T-helper 2 cell treated with Interferon-gamma antibody and Interleukin-4, amounts not matched to agents 5 μg/mL and 100 μg/mL, for 36 hours (primary cell): ENCODE results near the gene DRD1.

Experiments
- DNase-seq: peaks from one replicate; pipeline ENCODE4 v3.0.0; 2021; ENCODE audit warnings: low spot score
- H3K27ac Mint-ChIP-seq: one replicate; pipeline ENCODE4 v1.8.0; 2021; ENCODE audit warnings: mild to moderate bottlenecking, mixed read lengths
- H3K27me3 Mint-ChIP-seq: one replicate; pipeline ENCODE4 v1.8.0; 2021; ENCODE audit warnings: low read depth, mixed read lengths
- H3K36me3 Mint-ChIP-seq: one replicate; pipeline ENCODE4 v1.8.0; 2021; ENCODE audit warnings: low read depth, mixed read lengths
- H3K4me1 Mint-ChIP-seq: one replicate; pipeline ENCODE4 v1.8.0; 2021; ENCODE audit warnings: low read depth, mixed read lengths
- H3K4me3 Mint-ChIP-seq: one replicate; pipeline ENCODE4 v1.8.0; 2022; ENCODE audit warnings: mild to moderate bottlenecking, moderate library complexity, mixed read lengths
- H3K9me3 Mint-ChIP-seq: one replicate; pipeline ENCODE4 v1.8.0; 2021; ENCODE audit warnings: mixed read lengths

Gene DRD1

DNA sequence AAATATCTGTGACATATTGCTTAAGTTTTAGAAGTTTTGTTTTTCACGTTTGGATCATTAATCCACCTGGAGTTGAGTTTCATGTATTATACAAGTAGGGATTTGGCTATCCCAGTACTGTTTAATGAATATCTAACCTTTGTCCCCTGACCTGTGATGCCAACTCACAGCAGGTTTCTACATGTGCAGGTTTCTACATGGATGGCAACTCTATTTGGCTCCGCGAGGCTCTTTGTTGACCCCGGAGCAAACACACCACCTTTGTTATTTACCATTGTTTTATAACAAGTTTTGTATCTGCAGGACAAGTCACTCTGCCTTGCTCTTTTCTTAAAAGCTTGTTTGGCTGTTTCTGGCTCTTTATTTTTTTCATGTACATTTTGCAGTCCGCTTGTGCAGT lies 33.5 kb upstream of the DRD1 start:
- DNase-seq = no peak
- H3K36me3 Mint-ChIP-seq = peaks cover 29% of the 10 kb centered on the region
- H3K4me3 Mint-ChIP-seq = peak overlapping the region; percentile 82
- H3K4me1 Mint-ChIP-seq = peaks cover 27% of the 10 kb centered on the region
- H3K27ac Mint-ChIP-seq = no peak overlapping the region
- H3K27me3 Mint-ChIP-seq = peaks cover 9% of the 10 kb centered on the region
- H3K9me3 Mint-ChIP-seq = no peaks in the 10 kb centered on the region

DNA sequence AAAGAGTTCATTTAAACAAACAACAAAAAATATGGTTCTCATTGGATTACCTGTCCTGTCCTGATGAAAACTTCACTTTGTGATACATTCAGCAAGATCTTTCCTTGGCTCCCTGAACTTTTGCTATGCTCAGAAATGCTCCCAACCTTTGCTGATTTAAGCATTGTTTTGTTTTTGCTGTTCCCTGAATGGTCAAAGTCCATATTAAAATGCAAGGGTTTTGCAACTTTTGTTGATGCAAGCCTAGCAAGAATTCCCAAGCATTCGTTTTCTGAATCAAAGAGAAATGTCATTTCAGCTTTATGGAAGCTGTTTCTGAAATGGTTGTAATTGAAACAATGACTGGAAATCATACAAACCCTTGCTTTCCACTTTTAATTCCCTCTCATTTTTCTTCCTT lies 31.3 kb upstream of the DRD1 start:
- Mint-ChIP-seq H3K36me3 (peaks cover 9% of the 10 kb centered on the region), H3K27ac (no peak overlapping the region), H3K4me3 (no peak overlapping the region)

DNA sequence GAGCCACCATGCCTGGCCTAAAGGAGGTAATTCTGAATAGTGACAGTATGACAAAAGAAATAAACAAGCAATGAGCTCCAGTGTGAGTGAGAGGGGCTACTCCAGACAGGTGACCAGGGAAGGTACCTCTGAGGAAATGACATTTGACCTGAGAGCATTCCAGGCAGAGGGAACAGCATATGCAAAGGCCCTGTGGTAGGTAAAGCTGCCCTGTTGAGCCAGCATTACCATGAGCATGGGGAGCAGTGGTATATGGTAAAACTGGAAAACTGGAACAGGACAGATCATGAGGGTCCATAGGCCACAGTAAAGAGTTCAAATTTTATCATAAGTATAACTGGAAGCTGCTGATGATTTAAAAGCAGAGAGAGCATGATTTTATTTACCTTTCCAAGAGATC lies 28.4 kb upstream of the DRD1 start:
- H3K9me3 Mint-ChIP-seq = no peaks in the 10 kb centered on the region
- DNase-seq = no peak
- no peak overlapping the region for H3K27ac Mint-ChIP-seq
- H3K4me3 Mint-ChIP-seq = no peak overlapping the region
- H3K36me3 Mint-ChIP-seq = no peaks in the 10 kb centered on the region
- H3K4me1 Mint-ChIP-seq = peaks cover 14% of the 10 kb centered on the region
- H3K27me3 Mint-ChIP-seq = peaks cover 12% of the 10 kb centered on the region

More for the DNA sequence above, 31.3 kb upstream of the DRD1 start:
- no peaks in the 10 kb centered on the region for H3K9me3 Mint-ChIP-seq
- no peak for DNase-seq
- peaks cover 19% of the 10 kb centered on the region for H3K4me1 Mint-ChIP-seq
- peaks cover 9% of the 10 kb centered on the region for H3K27me3 Mint-ChIP-seq

DNA sequence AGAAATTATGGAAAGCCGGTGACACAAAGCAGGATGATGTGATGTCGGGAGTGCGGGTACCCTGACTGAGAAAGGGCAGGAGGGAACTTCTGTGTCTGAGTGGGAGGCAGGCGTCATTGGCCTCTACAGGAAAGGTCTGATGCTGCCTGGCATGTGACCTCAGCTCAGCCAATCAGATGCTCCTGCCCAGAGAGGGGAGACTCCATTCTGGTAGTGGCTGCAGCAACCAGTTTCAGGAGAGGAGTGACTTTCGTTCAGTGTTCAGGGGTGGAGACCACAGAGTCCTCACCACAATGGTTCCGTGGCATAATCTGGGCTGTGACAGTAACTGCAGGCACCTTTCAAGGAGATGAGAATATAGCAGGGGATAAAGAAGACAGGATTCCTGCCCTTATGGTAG lies 27.6 kb upstream of the DRD1 start:
- Mint-ChIP-seq H3K36me3 (no peaks in the 10 kb centered on the region), H3K4me3 (peak overlapping the region; percentile 13)
- DNase-seq = peak; percentile 60

DNA sequence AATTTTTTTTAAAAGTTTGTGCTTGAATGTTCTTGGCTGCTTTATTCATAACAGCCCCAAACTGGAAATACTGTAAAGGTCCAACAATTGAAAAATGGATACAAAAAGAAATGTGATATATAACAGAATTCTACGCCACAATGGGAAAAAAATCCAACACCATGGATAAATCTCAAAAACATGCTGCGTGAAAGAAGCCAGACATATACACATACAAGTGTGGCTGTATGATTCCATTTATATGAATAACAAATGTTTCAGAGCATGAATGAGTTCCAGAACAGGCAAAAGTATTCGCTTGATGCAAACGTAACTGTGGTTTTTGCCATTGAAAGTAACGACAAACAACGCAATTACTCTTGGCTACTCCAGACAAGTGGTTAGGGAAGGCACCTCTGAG lies 27.2 kb upstream of the DRD1 start:
- Mint-ChIP-seq H3K4me3 (no peak overlapping the region), H3K27ac (no peak overlapping the region), H3K4me1 (peaks cover 11% of the 10 kb centered on the region)

More for the DNA sequence above, 27.6 kb upstream of the DRD1 start:
- Mint-ChIP-seq H3K27me3 (peaks cover 12% of the 10 kb centered on the region), H3K9me3 (no peaks in the 10 kb centered on the region), H3K27ac (no peak overlapping the region), H3K4me1 (peaks cover 14% of the 10 kb centered on the region)

DNA sequence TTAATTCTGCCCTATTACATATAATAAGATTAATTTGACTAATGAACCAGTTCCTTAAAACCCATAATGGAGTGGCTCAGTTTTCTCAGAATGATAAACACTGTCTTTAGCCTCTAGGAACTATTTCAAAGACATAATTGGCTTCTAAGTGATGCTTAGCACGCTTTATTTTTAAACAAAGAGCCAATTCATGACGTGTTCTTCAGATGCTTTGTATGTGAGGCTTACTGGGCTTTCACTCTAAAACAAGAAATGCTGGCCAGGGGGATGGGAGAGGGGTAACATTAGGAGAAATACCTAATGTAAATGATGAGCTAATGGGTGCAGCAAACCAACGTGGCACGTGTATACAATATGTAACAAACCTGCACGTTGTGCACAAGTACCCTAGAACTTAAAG lies 26.8 kb upstream of the DRD1 start:
- Mint-ChIP-seq H3K4me3 (no peak overlapping the region), H3K36me3 (no peaks in the 10 kb centered on the region), H3K27ac (no peak overlapping the region), H3K27me3 (peaks cover 10% of the 10 kb centered on the region), H3K9me3 (no peaks in the 10 kb centered on the region), H3K4me1 (peaks cover 9% of the 10 kb centered on the region)
- no peak for DNase-seq

More for the DNA sequence above, 27.2 kb upstream of the DRD1 start:
- peaks cover 10% of the 10 kb centered on the region for H3K27me3 Mint-ChIP-seq
- H3K9me3 Mint-ChIP-seq = no peaks in the 10 kb centered on the region
- no peaks in the 10 kb centered on the region for H3K36me3 Mint-ChIP-seq
- no peak for DNase-seq

GRCh38 chr5:175469916-175470315 lies 25.9 kb upstream of the DRD1 start:
- Mint-ChIP-seq H3K4me3 (no peak overlapping the region), H3K27ac (no peak overlapping the region), H3K9me3 (no peaks in the 10 kb centered on the region), H3K27me3 (peaks cover 10% of the 10 kb centered on the region), H3K36me3 (no peaks in the 10 kb centered on the region), H3K4me1 (peaks cover 11% of the 10 kb centered on the region)
- no peak for DNase-seq

- no peak for DNase-seq
- peaks cover 6% of the 10 kb centered on the region for H3K27me3 Mint-ChIP-seq
- no peaks in the 10 kb centered on the region for H3K36me3 Mint-ChIP-seq
- no peaks in the 10 kb centered on the region for H3K9me3 Mint-ChIP-seq
- peaks cover 17% of the 10 kb centered on the region for H3K4me1 Mint-ChIP-seq
- no peak overlapping the region for H3K27ac Mint-ChIP-seq
- H3K4me3 Mint-ChIP-seq = no peak overlapping the region
Measured at GRCh38 chr5:175468892-175469291, 24.9 kb upstream of the DRD1 start.

DNA sequence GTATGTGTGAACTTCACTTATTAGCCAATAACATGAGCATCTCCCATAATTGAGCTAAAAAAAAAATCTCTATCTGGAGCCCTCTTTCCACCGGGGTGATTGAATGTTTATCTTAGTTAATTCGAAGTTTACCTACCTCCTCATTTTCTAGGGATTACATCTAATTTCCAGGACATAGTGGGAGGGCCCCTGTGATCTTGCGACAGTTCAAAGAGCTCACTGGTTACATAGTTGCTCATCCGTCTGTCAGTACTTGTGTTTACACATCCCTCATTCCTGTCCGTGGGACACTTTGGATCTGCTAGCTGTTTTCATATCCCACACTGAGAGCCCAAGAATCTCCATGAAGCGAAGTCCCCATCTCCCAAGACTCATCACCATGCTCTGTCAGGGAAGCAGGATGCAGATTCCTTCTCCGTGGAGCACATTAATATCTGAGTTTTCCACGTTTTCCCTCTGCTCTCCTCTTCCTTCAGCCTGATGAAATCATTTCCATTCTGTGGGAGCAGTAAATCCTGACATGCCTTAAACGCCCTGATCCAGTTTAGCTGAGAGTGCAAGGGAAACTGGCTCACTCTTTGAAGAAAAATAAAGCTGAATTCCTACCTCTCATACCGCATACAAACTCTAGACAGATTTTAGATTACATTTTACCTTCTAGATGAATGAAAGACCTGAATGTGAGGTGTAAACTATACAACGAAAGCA lies 24.2 kb upstream of the DRD1 start:
- Mint-ChIP-seq H3K36me3 (no peaks in the 10 kb centered on the region), H3K4me1 (peaks cover 17% of the 10 kb centered on the region), H3K27me3 (peaks cover 8% of the 10 kb centered on the region), H3K9me3 (no peaks in the 10 kb centered on the region), H3K27ac (no peak overlapping the region), H3K4me3 (no peak overlapping the region)
- no peak for DNase-seq

DNA sequence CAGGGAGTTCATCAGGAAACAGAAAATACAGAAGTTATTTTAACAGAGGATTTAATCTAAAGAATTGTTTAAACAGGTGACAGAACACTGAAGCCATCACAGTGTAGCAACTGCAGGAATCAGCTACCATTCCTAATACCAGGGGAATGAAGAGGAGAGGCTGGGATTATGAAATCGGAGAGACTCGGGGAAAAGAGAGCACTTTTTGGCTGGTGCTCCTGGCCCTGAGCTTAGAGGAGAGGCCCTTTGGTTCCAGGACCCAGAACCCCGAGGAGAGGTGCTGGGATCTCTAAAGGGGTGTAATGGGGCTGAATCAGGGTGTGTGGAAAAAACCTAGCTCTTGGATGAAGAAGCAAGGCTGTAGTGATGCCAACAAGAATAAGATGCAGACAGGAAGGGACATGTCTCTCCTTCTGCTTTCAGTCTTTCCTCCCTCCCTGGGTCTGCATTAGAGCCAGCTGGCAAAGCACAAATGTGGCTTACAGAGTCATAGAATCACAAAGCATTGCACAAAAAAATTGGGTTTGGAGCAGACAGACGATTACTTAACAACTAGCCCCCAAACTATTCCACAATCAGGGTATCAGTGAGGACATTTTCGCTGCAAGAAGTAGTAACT lies 22.8 kb upstream of the DRD1 start:
- no peaks in the 10 kb centered on the region for H3K36me3 Mint-ChIP-seq
- DNase-seq = no peak
- H3K9me3 Mint-ChIP-seq = no peaks in the 10 kb centered on the region
- H3K27me3 Mint-ChIP-seq = peaks cover 8% of the 10 kb centered on the region
- H3K27ac Mint-ChIP-seq = no peak overlapping the region
- no peak overlapping the region for H3K4me3 Mint-ChIP-seq
- peaks cover 14% of the 10 kb centered on the region for H3K4me1 Mint-ChIP-seq

DNA sequence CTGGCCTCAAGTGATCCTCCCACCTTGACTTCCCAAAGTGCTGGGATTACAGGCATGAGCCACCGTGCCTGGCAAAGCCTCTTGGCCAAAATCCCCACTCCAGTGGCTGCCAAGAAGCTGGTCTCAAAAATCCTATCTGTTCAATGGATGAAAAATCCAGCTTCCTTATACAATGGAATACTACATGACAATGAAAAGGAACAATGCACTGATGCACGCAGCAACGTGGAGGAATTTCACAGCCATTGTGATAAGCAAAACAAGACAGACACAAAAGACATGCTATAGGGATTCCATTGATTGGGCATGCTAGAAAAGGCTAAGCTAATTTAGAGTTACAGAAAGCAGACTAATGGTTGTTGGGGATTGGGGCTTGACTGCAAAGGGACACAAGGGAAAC lies 21.3 kb upstream of the DRD1 start:
- Mint-ChIP-seq H3K27ac (no peak overlapping the region), H3K9me3 (no peaks in the 10 kb centered on the region), H3K27me3 (peaks cover 8% of the 10 kb centered on the region), H3K4me1 (peaks cover 9% of the 10 kb centered on the region), H3K36me3 (no peaks in the 10 kb centered on the region), H3K4me3 (no peak overlapping the region)
- DNase-seq = no peak

GRCh38 chr5:175464942-175465233 lies 20.9 kb upstream of the DRD1 start:
- Mint-ChIP-seq H3K4me3 (no peak overlapping the region), H3K36me3 (no peaks in the 10 kb centered on the region), H3K4me1 (peaks cover 11% of the 10 kb centered on the region), H3K9me3 (no peaks in the 10 kb centered on the region), H3K27me3 (peaks cover 8% of the 10 kb centered on the region), H3K27ac (peak overlapping the region; percentile 6)
- DNase-seq = no peak

- Mint-ChIP-seq H3K4me1 (peaks cover 11% of the 10 kb centered on the region), H3K36me3 (no peaks in the 10 kb centered on the region), H3K27ac (peak overlapping the region; percentile 6), H3K4me3 (no peak overlapping the region), H3K9me3 (no peaks in the 10 kb centered on the region), H3K27me3 (peaks cover 8% of the 10 kb centered on the region)
- peak; percentile 71 for DNase-seq
Measured at GRCh38 chr5:175464074-175464941, 20.3 kb upstream of the DRD1 start.

- no peak for DNase-seq
- Mint-ChIP-seq H3K27ac (no peak overlapping the region), H3K27me3 (peaks cover 13% of the 10 kb centered on the region), H3K4me3 (no peak overlapping the region), H3K36me3 (no peaks in the 10 kb centered on the region), H3K9me3 (no peaks in the 10 kb centered on the region), H3K4me1 (peaks cover 11% of the 10 kb centered on the region)
Measured at GRCh38 chr5:175463641-175464040, 19.7 kb upstream of the DRD1 start.
